Activated naive CD8-positive, alpha-beta T cell treated with anti-CD3 and anti-CD28 coated beads, Interleukin-2, amount 50 U/mL, for 24 hours (primary cell): ENCODE measurements around the gene USP9X.
"Not testable (repeated sequence)": the region's sequence is repeated elsewhere in the genome, so short reads cannot be mapped to it uniquely, and the experiment has no call there.

Experiments
- ATAC-seq: fragments of 150-1000 bp; cut with Tn5 transposase; one replicate; pipeline ENCODE4 v1.10.0; 2021
- DNase-seq: peaks from one replicate; pipeline ENCODE4 v3.0.0; 2021
- H3K27ac Mint-ChIP-seq: one replicate; pipeline ENCODE4 v1.8.0; 2021; ENCODE audit warnings: mild to moderate bottlenecking, mixed read lengths
- H3K27me3 Mint-ChIP-seq: one replicate; pipeline ENCODE4 v1.8.0; 2021; ENCODE audit warnings: mixed read lengths
- H3K36me3 Mint-ChIP-seq: one replicate; pipeline ENCODE4 v1.8.0; 2021; ENCODE audit warnings: low read depth, mixed read lengths
- H3K4me1 Mint-ChIP-seq: one replicate; pipeline ENCODE4 v1.8.0; 2021; ENCODE audit warnings: mixed read lengths
- H3K4me3 Mint-ChIP-seq: one replicate; pipeline ENCODE4 v1.8.0; 2021; ENCODE audit warnings: mild to moderate bottlenecking, moderate library complexity, mixed read lengths
- H3K9me3 Mint-ChIP-seq: one replicate; pipeline ENCODE4 v1.8.0; 2021; ENCODE audit warnings: mixed read lengths

The USP9X gene

GRCh38 chrX:41153957-41154356 is 68.7 kb downstream of the USP9X start:
- DNase-seq (no peak), ATAC-seq (no peak)
- no peaks in the 10 kb centered on the region for H3K4me1 Mint-ChIP-seq
- no peak overlapping the region for H3K27ac Mint-ChIP-seq
- no peaks in the 10 kb centered on the region for H3K27me3 Mint-ChIP-seq
- H3K4me3 Mint-ChIP-seq = no peak overlapping the region
- peaks cover 24% of the 10 kb centered on the region for H3K36me3 Mint-ChIP-seq
- H3K9me3 Mint-ChIP-seq = no peaks in the 10 kb centered on the region

- DNase-seq = no peak
- H3K9me3 Mint-ChIP-seq = no peaks in the 10 kb centered on the region
- no peak overlapping the region for H3K4me3 Mint-ChIP-seq
- peaks cover 18% of the 10 kb centered on the region for H3K36me3 Mint-ChIP-seq
- no peaks in the 10 kb centered on the region for H3K27me3 Mint-ChIP-seq
- H3K27ac Mint-ChIP-seq = no peak overlapping the region
- no peak for ATAC-seq
- peaks cover 1% of the 10 kb centered on the region for H3K4me1 Mint-ChIP-seq
Measured at GRCh38 chrX:41164449-41164848, 79.2 kb downstream of the USP9X start.

- ATAC-seq (no peak), DNase-seq (no peak)
- Mint-ChIP-seq H3K4me1 (peaks cover 1% of the 10 kb centered on the region), H3K27me3 (no peaks in the 10 kb centered on the region), H3K36me3 (peaks cover 28% of the 10 kb centered on the region), H3K27ac (no peak overlapping the region), H3K4me3 (no peak overlapping the region), H3K9me3 (no peaks in the 10 kb centered on the region)
Measured at GRCh38 chrX:41167888-41168287, 82.6 kb downstream of the USP9X start.

GRCh38 chrX:41176263-41176662 is 91.0 kb downstream of the USP9X start:
- H3K4me1 Mint-ChIP-seq = peaks cover 32% of the 10 kb centered on the region
- no peaks in the 10 kb centered on the region for H3K27me3 Mint-ChIP-seq
- H3K9me3 Mint-ChIP-seq = no peaks in the 10 kb centered on the region
- no peak for ATAC-seq
- no peak overlapping the region for H3K27ac Mint-ChIP-seq
- no peak overlapping the region for H3K4me3 Mint-ChIP-seq
- DNase-seq = no peak
- peaks cover 33% of the 10 kb centered on the region for H3K36me3 Mint-ChIP-seq

GRCh38 chrX:41177297-41177696 is 92.1 kb downstream of the USP9X start:
- ATAC-seq (no peak), DNase-seq (no peak)
- H3K4me3 Mint-ChIP-seq = no peak overlapping the region
- no peak overlapping the region for H3K27ac Mint-ChIP-seq
- H3K36me3 Mint-ChIP-seq = peaks cover 30% of the 10 kb centered on the region
- no peaks in the 10 kb centered on the region for H3K9me3 Mint-ChIP-seq
- peaks cover 36% of the 10 kb centered on the region for H3K4me1 Mint-ChIP-seq
- H3K27me3 Mint-ChIP-seq = no peaks in the 10 kb centered on the region

GRCh38 chrX:41178201-41178600 is 93.0 kb downstream of the USP9X start:
- DNase-seq (peak; percentile 4), ATAC-seq (no peak)
- Mint-ChIP-seq H3K27me3 (no peaks in the 10 kb centered on the region), H3K36me3 (peaks cover 25% of the 10 kb centered on the region), H3K4me1 (peaks cover 38% of the 10 kb centered on the region), H3K9me3 (no peaks in the 10 kb centered on the region), H3K27ac (no peak overlapping the region), H3K4me3 (no peak overlapping the region)

GRCh38 chrX:41180194-41180908 is 95.1 kb downstream of the USP9X start:
- no peaks in the 10 kb centered on the region for H3K9me3 Mint-ChIP-seq
- H3K27ac Mint-ChIP-seq = peak overlapping the region; percentile 75
- peak; percentile 69 for ATAC-seq
- DNase-seq = peak; percentile 24
- peaks cover 51% of the 10 kb centered on the region for H3K4me1 Mint-ChIP-seq
- H3K36me3 Mint-ChIP-seq = peaks cover 24% of the 10 kb centered on the region
- no peak overlapping the region for H3K4me3 Mint-ChIP-seq
- no peaks in the 10 kb centered on the region for H3K27me3 Mint-ChIP-seq

- DNase-seq = no peak
- ATAC-seq = no peak
- H3K27me3 Mint-ChIP-seq = no peaks in the 10 kb centered on the region
- peaks cover 37% of the 10 kb centered on the region for H3K4me1 Mint-ChIP-seq
- no peak overlapping the region for H3K4me3 Mint-ChIP-seq
- H3K27ac Mint-ChIP-seq = no peak overlapping the region
- H3K36me3 Mint-ChIP-seq = peaks cover 23% of the 10 kb centered on the region
- H3K9me3 Mint-ChIP-seq = no peaks in the 10 kb centered on the region
Measured at GRCh38 chrX:41184312-41184711, 99.1 kb downstream of the USP9X start.

- H3K27ac Mint-ChIP-seq, ATAC-seq, H3K9me3 Mint-ChIP-seq, H3K4me3 Mint-ChIP-seq, H3K27me3 Mint-ChIP-seq, DNase-seq: not testable (repeated sequence)
- H3K36me3 Mint-ChIP-seq = peaks cover 24% of the 10 kb centered on the region
- peaks cover 20% of the 10 kb centered on the region for H3K4me1 Mint-ChIP-seq
Measured at GRCh38 chrX:41186946-41187345, 101.7 kb downstream of the USP9X start.

- ATAC-seq = no peak
- H3K27ac Mint-ChIP-seq = no peak overlapping the region
- peaks cover 23% of the 10 kb centered on the region for H3K36me3 Mint-ChIP-seq
- H3K27me3 Mint-ChIP-seq = no peaks in the 10 kb centered on the region
- DNase-seq = no peak
- H3K4me1 Mint-ChIP-seq = peaks cover 9% of the 10 kb centered on the region
- H3K9me3 Mint-ChIP-seq = no peaks in the 10 kb centered on the region
- no peak overlapping the region for H3K4me3 Mint-ChIP-seq
Measured at GRCh38 chrX:41189156-41189555, 103.9 kb downstream of the USP9X start.

- peaks cover 14% of the 10 kb centered on the region for H3K36me3 Mint-ChIP-seq
- H3K27ac Mint-ChIP-seq = peak overlapping the region; percentile 64
- H3K9me3 Mint-ChIP-seq = no peaks in the 10 kb centered on the region
- ATAC-seq (no peak), DNase-seq (no peak)
- H3K4me1 Mint-ChIP-seq = no peaks in the 10 kb centered on the region
- H3K4me3 Mint-ChIP-seq = no peak overlapping the region
- no peaks in the 10 kb centered on the region for H3K27me3 Mint-ChIP-seq
Measured at GRCh38 chrX:41192880-41193279, 107.6 kb downstream of the USP9X start.

- Mint-ChIP-seq H3K4me1 (no peaks in the 10 kb centered on the region), H3K9me3 (no peaks in the 10 kb centered on the region), H3K4me3 (no peak overlapping the region), H3K36me3 (peaks cover 40% of the 10 kb centered on the region), H3K27ac (no peak overlapping the region), H3K27me3 (no peaks in the 10 kb centered on the region)
- DNase-seq = no peak
- ATAC-seq = no peak
Measured at GRCh38 chrX:41198410-41198809, 113.2 kb downstream of the USP9X start.

- H3K27ac Mint-ChIP-seq = no peak overlapping the region
- DNase-seq (no peak), ATAC-seq (no peak)
- no peaks in the 10 kb centered on the region for H3K9me3 Mint-ChIP-seq
- H3K36me3 Mint-ChIP-seq = peaks cover 59% of the 10 kb centered on the region
- no peak overlapping the region for H3K4me3 Mint-ChIP-seq
- no peaks in the 10 kb centered on the region for H3K4me1 Mint-ChIP-seq
- no peaks in the 10 kb centered on the region for H3K27me3 Mint-ChIP-seq
Measured at GRCh38 chrX:41200785-41201184, 115.5 kb downstream of the USP9X start.

GRCh38 chrX:41209853-41210252 is 124.6 kb downstream of the USP9X start:
- Mint-ChIP-seq H3K27ac (no peak overlapping the region), H3K4me1 (no peaks in the 10 kb centered on the region), H3K36me3 (peaks cover 66% of the 10 kb centered on the region), H3K4me3 (no peak overlapping the region), H3K9me3 (peaks cover 13% of the 10 kb centered on the region), H3K27me3 (no peaks in the 10 kb centered on the region)
- DNase-seq = no peak
- no peak for ATAC-seq

- Mint-ChIP-seq H3K36me3 (peaks cover 39% of the 10 kb centered on the region), H3K27me3 (no peaks in the 10 kb centered on the region), H3K4me3 (no peak overlapping the region), H3K9me3 (no peaks in the 10 kb centered on the region), H3K27ac (peak overlapping the region; percentile 42), H3K4me1 (no peaks in the 10 kb centered on the region)
- DNase-seq (no peak), ATAC-seq (no peak)
Measured at GRCh38 chrX:41224605-41225004, 139.4 kb downstream of the USP9X start.

- no peak for DNase-seq
- no peak for ATAC-seq
Measured at GRCh38 chrX:41233988-41234387, 148.7 kb downstream of the USP9X start.

More at GRCh38 chrX:41233988-41234387, 148.7 kb downstream of the USP9X start:
- Mint-ChIP-seq H3K9me3 (no peaks in the 10 kb centered on the region), H3K4me1 (peaks cover 9% of the 10 kb centered on the region), H3K36me3 (peaks cover 10% of the 10 kb centered on the region), H3K4me3 (no peak overlapping the region), H3K27me3 (no peaks in the 10 kb centered on the region), H3K27ac (no peak overlapping the region)
